Panc1 (cell line): Measurements from ENCODE around the gene TMPRSS5. TPM values are rescaled to one million over a fixed set of nuclear protein-coding genes. Genes with fewer than 3 reads are reported as not detected.

Source experiments
- ATAC-seq: fragments of 200-7000 bp; cut with Tn5 transposase; 2 replicates; pipeline ENCODE4 v1.9.1; 2020; ENCODE audit warnings: mild to moderate bottlenecking, moderate library complexity
- BruUV-seq: library from RNA; stranded (reverse); fragments of 400-500 nt; replicated peaks from 2 replicates; lab custom pipeline; 2021; lab: Mats Ljungman, UMichigan
- CTCF ChIA-PET: fragments of 300-600 bp; sonication (Branson Sonifier 250); formaldehyde crosslinking; loops from one replicate; lab custom pipeline; 2022; ENCODE audit warnings: antibody characterized with exemption; lab: Charles Lee
- POLR2A ChIA-PET: fragments of 300-600 bp; sonication (Branson Sonifier 250); formaldehyde crosslinking; loops from one replicate; lab custom pipeline; 2022; ENCODE audit warnings: antibody characterized with exemption; lab: Charles Lee
- DNase-seq: peaks from one replicate; pipeline ENCODE4 v3.0.0-alpha.2; 2010; ENCODE audit warnings: low read depth, low spot score
- H3K27ac ChIP-seq: 2 replicates; pipeline ENCODE4 v1.5.1; 2011; ENCODE audit warnings: mild to moderate bottlenecking, low read length, inconsistent platforms
- H3K27me3 ChIP-seq: fragments of 200-500 bp; sonication (Bioruptor generic); 2 replicates; pipeline ENCODE4 v1.6.0; 2014; ENCODE audit warnings: low read length, inconsistent platforms; ENCODE audit not compliant: control insufficient read depth, insufficient read depth
- H3K36me3 ChIP-seq: fragments of 200-500 bp; sonication (Bioruptor generic); 2 replicates; pipeline ENCODE4 v1.5.1; 2014; ENCODE audit warnings: inconsistent platforms, mild to moderate bottlenecking, low read length, moderate library complexity; ENCODE audit not compliant: control insufficient read depth, insufficient read depth
- H3K4me1 ChIP-seq: 2 replicates; pipeline ENCODE4 v1.5.1; 2011; ENCODE audit warnings: inconsistent platforms, mild to moderate bottlenecking, low read length, moderate library complexity; ENCODE audit not compliant: control insufficient read depth, insufficient read depth
- H3K4me3 ChIP-seq, 2 experiments: 2 replicates each; pipeline ENCODE4 v1.5.1; 2011 to 2012; ENCODE audit warnings: low read depth in 2 of 2, low read length in 2 of 2, mild to moderate bottlenecking in 2 of 2, inconsistent platforms in 1 of 2, moderate library complexity in 1 of 2
- H3K9me3 ChIP-seq: fragments of 200-500 bp; sonication (Bioruptor generic); 2 replicates; pipeline ENCODE4 v1.5.1; 2014; ENCODE audit warnings: low read depth, mild to moderate bottlenecking, inconsistent platforms, low read length, moderate library complexity; ENCODE audit not compliant: control insufficient read depth, insufficient read depth
- POLR2AphosphoS5 ChIP-seq: IDR thresholded peaks from 2 replicates; pipeline ENCODE4 v1.6.1; 2012; ENCODE audit warnings: mild to moderate bottlenecking, low read depth, low read length, moderate library complexity
- SIN3A ChIP-seq: IDR thresholded peaks from 2 replicates; pipeline ENCODE4 v1.6.1; 2012; ENCODE audit warnings: low read depth, mild to moderate bottlenecking, low read length, moderate library complexity, borderline replicate concordance; ENCODE audit not compliant: insufficient read depth
- TCF7L2 ChIP-seq: IDR thresholded peaks from 2 replicates; pipeline ENCODE4 v1.6.1; 2011; ENCODE audit warnings: mild to moderate bottlenecking, low read depth, low read length, inconsistent platforms
- in situ Hi-C: cut with HindIII; loops from 2 replicates; pipeline ENCODE4 v1.10.0; 2016; ENCODE audit warnings: low sequenced_read_pairs, low pct_unique_long_range_greater_than_20kb
- intact Hi-C: fragments of 100-400 bp; cut with micrococcal nuclease; formaldehyde crosslinking; loops from one replicate; pipeline ENCODE4 v1.10.0; 2022; ENCODE audit not compliant: unreplicated experiment
- total RNA-seq: library from RNA; stranded (reverse); gene quantifications from one replicate; pipeline ENCODE4 v1.2.1, GENCODE V29; 2021; ENCODE audit not compliant: unreplicated experiment
- TF ChIP-seq, protein P1 (sequence below): fragments of 450-650 bp; IDR thresholded peaks from 2 replicates; pipeline ENCODE4 v1.5.1; 2017; ENCODE audit warnings: mild to moderate bottlenecking
- TF ChIP-seq, protein P2 (sequence below), 2 experiments: IDR thresholded peaks; 2 replicates each; pipeline ENCODE4 v1.6.1; 2011 to 2012; ENCODE audit warnings: low read depth in 2 of 2, control low read depth in 1 of 2, low read length in 1 of 2, mild to moderate bottlenecking in 1 of 2, moderate library complexity in 1 of 2; ENCODE audit not compliant: insufficient read depth in 1 of 2

Gene TMPRSS5
- total RNA-seq, 1 experiment from 2014 or later: 0.85 TPM

DNA sequence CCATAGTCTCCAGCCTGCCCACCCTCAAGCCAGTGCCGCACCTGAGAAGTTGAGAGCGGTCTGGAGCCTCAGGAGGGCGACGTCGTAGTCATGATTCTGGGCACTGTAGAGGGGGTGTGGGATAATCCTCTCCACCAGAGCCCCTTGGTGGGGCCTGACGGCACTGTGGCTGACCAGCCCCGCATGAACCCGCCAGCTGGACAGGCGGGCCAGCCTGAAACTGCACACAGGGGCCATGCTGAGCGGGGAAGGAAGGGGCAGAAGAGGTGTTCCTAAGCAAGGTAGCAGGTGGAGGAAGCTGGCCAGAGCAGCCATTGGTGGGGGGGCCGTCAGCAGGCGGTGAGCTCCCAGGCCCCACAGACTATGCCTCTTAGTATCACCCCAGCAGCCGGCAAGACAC lies 13.1 kb downstream of the TMPRSS5 start:
- intact Hi-C loops (no loop called here), in situ Hi-C loops (no loop called here)
- ChIA-PET CTCF (no interaction called here), POLR2A (no interaction called here)
- Histone ChIP-seq H3K27ac (no peak overlapping the region), H3K4me1 (no peaks in the 10 kb centered on the region), H3K9me3 (no peaks in the 10 kb centered on the region), H3K36me3 (no peaks in the 10 kb centered on the region), H3K27me3 (no peaks in the 10 kb centered on the region), H3K4me3 (no peak overlapping the region)
- DNase-seq (no peak), ATAC-seq (no peak)
- BruUV-seq: no TSS peak
- TF ChIP-seq, protein P1, sequence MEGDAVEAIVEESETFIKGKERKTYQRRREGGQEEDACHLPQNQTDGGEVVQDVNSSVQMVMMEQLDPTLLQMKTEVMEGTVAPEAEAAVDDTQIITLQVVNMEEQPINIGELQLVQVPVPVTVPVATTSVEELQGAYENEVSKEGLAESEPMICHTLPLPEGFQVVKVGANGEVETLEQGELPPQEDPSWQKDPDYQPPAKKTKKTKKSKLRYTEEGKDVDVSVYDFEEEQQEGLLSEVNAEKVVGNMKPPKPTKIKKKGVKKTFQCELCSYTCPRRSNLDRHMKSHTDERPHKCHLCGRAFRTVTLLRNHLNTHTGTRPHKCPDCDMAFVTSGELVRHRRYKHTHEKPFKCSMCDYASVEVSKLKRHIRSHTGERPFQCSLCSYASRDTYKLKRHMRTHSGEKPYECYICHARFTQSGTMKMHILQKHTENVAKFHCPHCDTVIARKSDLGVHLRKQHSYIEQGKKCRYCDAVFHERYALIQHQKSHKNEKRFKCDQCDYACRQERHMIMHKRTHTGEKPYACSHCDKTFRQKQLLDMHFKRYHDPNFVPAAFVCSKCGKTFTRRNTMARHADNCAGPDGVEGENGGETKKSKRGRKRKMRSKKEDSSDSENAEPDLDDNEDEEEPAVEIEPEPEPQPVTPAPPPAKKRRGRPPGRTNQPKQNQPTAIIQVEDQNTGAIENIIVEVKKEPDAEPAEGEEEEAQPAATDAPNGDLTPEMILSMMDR: no peak
- no peak for TF ChIP-seq SIN3A
- TF ChIP-seq TCF7L2: no peak
- TF ChIP-seq, protein P2, sequence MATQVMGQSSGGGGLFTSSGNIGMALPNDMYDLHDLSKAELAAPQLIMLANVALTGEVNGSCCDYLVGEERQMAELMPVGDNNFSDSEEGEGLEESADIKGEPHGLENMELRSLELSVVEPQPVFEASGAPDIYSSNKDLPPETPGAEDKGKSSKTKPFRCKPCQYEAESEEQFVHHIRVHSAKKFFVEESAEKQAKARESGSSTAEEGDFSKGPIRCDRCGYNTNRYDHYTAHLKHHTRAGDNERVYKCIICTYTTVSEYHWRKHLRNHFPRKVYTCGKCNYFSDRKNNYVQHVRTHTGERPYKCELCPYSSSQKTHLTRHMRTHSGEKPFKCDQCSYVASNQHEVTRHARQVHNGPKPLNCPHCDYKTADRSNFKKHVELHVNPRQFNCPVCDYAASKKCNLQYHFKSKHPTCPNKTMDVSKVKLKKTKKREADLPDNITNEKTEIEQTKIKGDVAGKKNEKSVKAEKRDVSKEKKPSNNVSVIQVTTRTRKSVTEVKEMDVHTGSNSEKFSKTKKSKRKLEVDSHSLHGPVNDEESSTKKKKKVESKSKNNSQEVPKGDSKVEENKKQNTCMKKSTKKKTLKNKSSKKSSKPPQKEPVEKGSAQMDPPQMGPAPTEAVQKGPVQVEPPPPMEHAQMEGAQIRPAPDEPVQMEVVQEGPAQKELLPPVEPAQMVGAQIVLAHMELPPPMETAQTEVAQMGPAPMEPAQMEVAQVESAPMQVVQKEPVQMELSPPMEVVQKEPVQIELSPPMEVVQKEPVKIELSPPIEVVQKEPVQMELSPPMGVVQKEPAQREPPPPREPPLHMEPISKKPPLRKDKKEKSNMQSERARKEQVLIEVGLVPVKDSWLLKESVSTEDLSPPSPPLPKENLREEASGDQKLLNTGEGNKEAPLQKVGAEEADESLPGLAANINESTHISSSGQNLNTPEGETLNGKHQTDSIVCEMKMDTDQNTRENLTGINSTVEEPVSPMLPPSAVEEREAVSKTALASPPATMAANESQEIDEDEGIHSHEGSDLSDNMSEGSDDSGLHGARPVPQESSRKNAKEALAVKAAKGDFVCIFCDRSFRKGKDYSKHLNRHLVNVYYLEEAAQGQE (IDR thresholded peaks at IDR 0.05; ENCODE audit: insufficient read depth in 1 of 2, low read depth in 2 of 2, low read length in 1 of 2): no peak

DNA sequence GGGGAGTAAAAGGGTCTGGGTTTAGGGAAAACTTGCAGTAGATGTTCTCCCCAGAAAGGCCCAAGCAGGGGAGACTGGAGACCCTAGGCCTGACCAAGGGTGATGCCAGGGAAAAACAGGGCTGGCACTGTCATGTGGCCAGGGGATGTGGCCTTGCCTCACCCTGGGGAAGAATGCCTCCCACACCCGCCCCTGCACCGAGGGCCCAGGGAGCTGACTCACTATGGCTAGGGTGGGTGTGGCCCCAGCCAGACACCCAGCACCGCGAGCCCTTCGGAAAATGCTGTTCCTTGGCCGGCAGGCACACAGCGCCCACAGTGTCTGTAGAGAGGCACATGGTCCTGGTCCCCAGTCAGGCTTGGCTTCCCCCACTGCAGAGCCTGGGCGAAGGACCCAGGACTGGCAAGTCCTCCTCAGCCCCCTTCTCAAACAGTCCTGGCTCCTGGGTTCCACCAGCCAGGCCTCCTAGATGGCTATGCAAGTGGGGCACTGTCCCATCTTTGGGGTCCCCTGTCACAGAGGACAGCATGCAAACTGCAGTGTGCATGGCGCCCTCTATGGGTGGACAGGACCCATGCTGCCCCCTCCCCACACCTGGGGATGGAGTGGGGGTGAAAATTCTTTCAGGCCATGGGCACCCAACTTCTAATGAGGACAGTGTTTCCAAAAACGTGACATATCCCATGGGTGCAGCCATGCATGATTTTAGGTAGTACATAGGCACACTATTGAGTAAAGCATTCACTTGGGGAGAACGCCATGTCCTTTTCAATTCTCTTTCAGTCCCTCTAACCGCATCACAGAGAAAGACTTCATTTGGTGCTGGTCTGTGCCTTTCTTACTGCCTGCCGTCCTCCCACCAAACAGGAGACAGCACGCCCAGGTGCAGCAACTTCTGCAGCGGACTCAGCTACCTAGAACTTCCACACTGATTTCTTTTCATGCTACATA lies 15.2 kb downstream of the TMPRSS5 start:
- H3K4me1 ChIP-seq: no peaks in the 10 kb centered on the region
- no peaks in the 10 kb centered on the region for H3K36me3 ChIP-seq
- in situ Hi-C loops: no loop called here
- H3K4me3 ChIP-seq: no peak overlapping the region
- no peaks in the 10 kb centered on the region for H3K9me3 ChIP-seq
- intact Hi-C loops: no loop called here
- no TSS peak for BruUV-seq
- no peak for TF ChIP-seq POLR2AphosphoS5
- TF ChIP-seq TCF7L2: no peak
- TF ChIP-seq, protein P1: no peak; the same call in 1 of the 2 replicates
- TF ChIP-seq, protein P2 (IDR thresholded peaks at IDR 0.05; ENCODE audit: insufficient read depth in 1 of 2, low read depth in 2 of 2, low read length in 1 of 2): no peak
- TF ChIP-seq SIN3A: no peak
- H3K27me3 ChIP-seq: no peaks in the 10 kb centered on the region
- ATAC-seq (peak; percentile 84), DNase-seq (no peak)
- 0 out of 2 replicates have a peak overlapping the region, but pooled peaks have one; percentile 32 for H3K27ac ChIP-seq
- POLR2A ChIA-PET: no interaction called here
- CTCF ChIA-PET: interaction anchor here (0.6 kb wide), 1 partner anchor 187 kb away, joined by 3 read pairs; no protein-coding TSS in a partner anchor
